ENCODE data around the gene CFDP1. TPM values are rescaled to one million over a fixed set of nuclear protein-coding genes. Genes with fewer than 3 reads are reported as not detected.

The CFDP1 gene
- total and polyA plus RNA-seq, 2 of the 13 experiments (the other 11 are each of a cell fraction or from before 2014, with no cell fraction given), result 78.6 to 153 TPM

- Histone ChIP-seq H3K4me2 (ENCODE audit: low read depth, low read length) (no peak overlapping the region), H3K4me3 (replicated peaks in 1 of 3; ENCODE audit: insufficient read depth in 1 of 3, low read depth in 2 of 3, low read length in 3 of 3) (no peak overlapping the region), H3K36me3 (replicated peaks in 1 of 2; ENCODE audit: control insufficient read depth in 1 of 2, insufficient read depth in 2 of 2, low read length in 2 of 2) (peaks cover 5 to 32% of the 10 kb centered on the region in 2 experiments; a peak in 4 of 5 replicates), H3K79me2 (ENCODE audit: insufficient read depth, low read length) (no peaks in the 10 kb centered on the region), H4K20me1 (ENCODE audit: insufficient read depth, low read length) (no peaks in the 10 kb centered on the region), H3K27me3 (ENCODE audit: control insufficient read depth in 1 of 2, insufficient read depth in 2 of 2, low read length in 2 of 2) (no peaks in the 10 kb centered on the region), H3K9ac (ENCODE audit: insufficient read depth, low read depth, low read length) (no peak overlapping the region), H3K9me3 (ENCODE audit: low read length) (no peaks in the 10 kb centered on the region), H3K4me1 (ENCODE audit: insufficient read depth, low read length) (peaks cover 26% of the 10 kb centered on the region), H2AFZ (ENCODE audit: low read length) (no peak overlapping the region), H3K27ac (ENCODE audit: extremely low read length, insufficient read depth, low read length) (no peak overlapping the region)
- no peak for FAIRE-seq
- TF ChIP-seq ZNF558 (CRISPR knock-in tag; IDR thresholded peaks at IDR 0.05; ENCODE audit: borderline replicate concordance), result no peak
- TF ChIP-seq ZNF605 (CRISPR knock-in tag; IDR thresholded peaks at IDR 0.05), result no peak
- peak; percentile 56; the same call in 1 of the 2 replicates for TF ChIP-seq ZNF121 (CRISPR knock-in tag; IDR thresholded peaks at IDR 0.05)
- TF ChIP-seq ZNF224 (CRISPR knock-in tag; IDR thresholded peaks at IDR 0.05), result no peak
- TF ChIP-seq ZNF770 (CRISPR knock-in tag; IDR thresholded peaks at IDR 0.05), result 0 out of 2 replicates have a peak, but pooled peaks have one; percentile 31
- TF ChIP-seq RBM39 (IDR thresholded peaks at IDR 0.05; ENCODE audit: low read depth, low read length, poor library complexity, severe bottlenecking), result no peak
- no peak for TF ChIP-seq ZNF747 (CRISPR knock-in tag; IDR thresholded peaks at IDR 0.05; ENCODE audit: borderline replicate concordance)
- TF ChIP-seq THAP8 (CRISPR knock-in tag; IDR thresholded peaks at IDR 0.05; ENCODE audit: borderline replicate concordance), result no peak
- no peak for TF ChIP-seq HIVEP1 (CRISPR knock-in tag; IDR thresholded peaks at IDR 0.05)
- WGBS (ENCODE audit: low lambda C conversion rate), result 100% methylated on average over 2 of the region's 2 CpGs
- POLR2A ChIA-PET, result no interaction called here
- CTCF ChIA-PET (ENCODE audit: low intra/inter-chr PET ratio, low total read pairs), result no interaction called here
- no peak for ATAC-seq
- intact Hi-C loops (cut with micrococcal nuclease; ENCODE audit: unreplicated experiment) (no loop called here), in situ Hi-C loops (cut with HindIII; ENCODE audit: extremely low pct_ligation_motif_present, low pct_unique_long_range_greater_than_20kb) (no loop called here)
- no peak for DNase-seq (ENCODE audit: low spot score)
- BruUV-seq (replicated peaks), result no TSS peak
Observed at GRCh38 chr16:75374388-75374787, 58.9 kb downstream of the CFDP1 start.

Data from HepG2 (cell line).